K562 (cell line): ENCODE measurements around the gene TNIK. TPM values are rescaled to one million over a fixed set of nuclear protein-coding genes. Genes with fewer than 3 reads are reported as not detected.
A peak's percentile ranks its signal among the peaks of the same experiment; 100 is the strongest.

Experiments used
- CHAMP1 ChIP-seq: fragments of 450-650 bp; IDR thresholded peaks from 2 replicates; pipeline ENCODE4 v1.6.1; 2016; ENCODE audit warnings: mild to moderate bottlenecking
- CTCF ChIP-seq, 3 experiments: IDR thresholded peaks in 2 of 3; conservative IDR thresholded peaks in 1 of 3; 2 replicates each; pipeline ENCODE4 v1.5.1; 2011 to 2012; ENCODE audit warnings: low read length in 3 of 3, mild to moderate bottlenecking in 3 of 3, control low read depth in 2 of 3, improper control_type of control experiment in 1 of 3, inconsistent platforms in 1 of 3, low read depth in 1 of 3, mixed read lengths in 1 of 3, moderate library complexity in 1 of 3; ENCODE audit not compliant: insufficient read depth in 2 of 3
- DPF2 ChIP-seq: fragments of 450-650 bp; IDR thresholded peaks from 2 replicates; pipeline ENCODE4 v1.6.1; 2016
- ESRRA ChIP-seq: fragments of 450-650 bp; IDR thresholded peaks from 2 replicates; pipeline ENCODE4 v1.6.1; 2014; ENCODE audit warnings: low read depth, mild to moderate bottlenecking, moderate library complexity, borderline replicate concordance
- IRF9 ChIP-seq: fragments of 450-650 bp; IDR thresholded peaks from 2 replicates; pipeline ENCODE4 v1.6.1; 2016; ENCODE audit warnings: missing biosample characterization, missing genetic modification characterization
- PATZ1 ChIP-seq: fragments of 250-450 bp; sonication (Bioruptor Pico); IDR thresholded peaks from 2 replicates; pipeline ENCODE4 v1.5.0; 2020; ENCODE audit warnings: mild to moderate bottlenecking, borderline replicate concordance
- SETDB1 ChIP-seq: IDR thresholded peaks from one replicate; pipeline ENCODE4 v1.6.1; 2012; ENCODE audit warnings: low read length, control low read depth, inconsistent platforms
- VEZF1 ChIP-seq: fragments of 200-800 bp; sonication (Bioruptor generic); IDR thresholded peaks from 2 replicates; pipeline ENCODE4 v1.6.1; 2017; ENCODE audit warnings: missing genetic modification characterization, missing compliant biosample characterization
- ZSCAN29 ChIP-seq: fragments of 450-650 bp; IDR thresholded peaks from 2 replicates; pipeline ENCODE4 v1.6.1; 2017
- polyA plus RNA-seq, 8 experiments: library from polyadenylated mRNA; depleted of rRNA in 4 of 8; stranded (reverse) in 5 of 8; unstranded in 3 of 8; fragments of >200 nt; fragmentation: Nextera tagmentation in 2 of 8; fragmentation: Illumina TruSeq in 1 of 8; extraction: Ambion mirVana in 2 of 8; extraction: Trizol in 1 of 8; gene quantifications; 2 replicates each; pipeline versions ENCODE4 v1.2.1 to v1.2.3, GENCODE V29; 2011 to 2014; ENCODE audit warnings: inconsistent platforms in 1 of 8, missing spikeins in 1 of 8
- total RNA-seq, 7 experiments: library from RNA; depleted of rRNA in 6 of 7; stranded (reverse); fragments of >200 nt in 6 of 7; fragmentation: Illumina TruSeq in 2 of 7; extraction: Trizol in 2 of 7; gene quantifications; 2 replicates each; pipeline versions ENCODE4 v1.2.1 to v1.2.3, GENCODE V29; 2011 to 2021; ENCODE audit warnings: low replicate concordance in 1 of 7

Gene TNIK
- total and polyA plus RNA-seq, 9 of the 15 experiments (the other 6 are each of a cell fraction or from before 2014, with no cell fraction given) = 6.6 to 39.0 (median 24.7) TPM

GRCh38 chr3:171183042-171183441 lies 277.2 kb downstream of the TNIK start (continued):
- TF ChIP-seq PATZ1 (no peak), IRF9 (tag) (no peak), CTCF (IDR thresholded peaks at IDR 0.05 in 2 of 3, conservative IDR thresholded peaks at IDR 0.05 in 1 of 3; ENCODE audit: insufficient read depth in 2 of 3, low read depth in 1 of 3, low read length in 3 of 3) (peak; percentile 62 to 72 (median 63)), DPF2 (peak; percentile 94), SETDB1 (no peak), ESRRA (peak; percentile 51; the same call in 1 of the 2 replicates), VEZF1 (CRISPR knock-in tag) (peak; percentile 44; the same call in 1 of the 2 replicates), CHAMP1 (peak; percentile 91), ZSCAN29 (0 out of 2 replicates have a peak, but pooled peaks have one; percentile 25)
